GM19099 (cell line): ENCODE results near the gene LEUTX.

ENCODE experiments used
- POLR2A ChIP-seq: IDR thresholded peaks from 3 replicates; pipeline ENCODE4 v1.6.1; 2011; ENCODE audit warnings: low read depth; ENCODE audit not compliant: insufficient read length; ENCODE audit errors: extremely low read depth

Gene LEUTX

GRCh38 chr19:39828015-39828653 is 49.5 kb downstream of the LEUTX start:
- no peak for TF ChIP-seq POLR2A

- no peak for TF ChIP-seq POLR2A
Measured at GRCh38 chr19:39828654-39829032, 50.0 kb downstream of the LEUTX start.

GRCh38 chr19:39829702-39830275 is 51.1 kb downstream of the LEUTX start:
- TF ChIP-seq POLR2A, result no peak

- TF ChIP-seq POLR2A, result no peak
Measured at GRCh38 chr19:39830406-39830805, 51.8 kb downstream of the LEUTX start.

- TF ChIP-seq POLR2A, result no peak
Measured at GRCh38 chr19:39830847-39831246, 52.2 kb downstream of the LEUTX start.

GRCh38 chr19:39831679-39832078 is 53.0 kb downstream of the LEUTX start:
- no peak for TF ChIP-seq POLR2A

- no peak for TF ChIP-seq POLR2A
Measured at GRCh38 chr19:39832341-39833083, 53.9 kb downstream of the LEUTX start.

GRCh38 chr19:39833160-39833463 is 54.5 kb downstream of the LEUTX start:
- TF ChIP-seq POLR2A, result no peak

- no peak for TF ChIP-seq POLR2A
Measured at GRCh38 chr19:39833464-39834286, 55.0 kb downstream of the LEUTX start, which contains the start of gene DYRK1B. Gene DYRK1B, minus strand, starts transcription at chr19:39834162. Its CDS starts 2,295 bp downstream, at chr19:39831867.

GRCh38 chr19:39834287-39834841 is 55.7 kb downstream of the LEUTX start:
- peak; percentile 35 for TF ChIP-seq POLR2A
